ENCODE results near the gene CARD19.

DNA sequence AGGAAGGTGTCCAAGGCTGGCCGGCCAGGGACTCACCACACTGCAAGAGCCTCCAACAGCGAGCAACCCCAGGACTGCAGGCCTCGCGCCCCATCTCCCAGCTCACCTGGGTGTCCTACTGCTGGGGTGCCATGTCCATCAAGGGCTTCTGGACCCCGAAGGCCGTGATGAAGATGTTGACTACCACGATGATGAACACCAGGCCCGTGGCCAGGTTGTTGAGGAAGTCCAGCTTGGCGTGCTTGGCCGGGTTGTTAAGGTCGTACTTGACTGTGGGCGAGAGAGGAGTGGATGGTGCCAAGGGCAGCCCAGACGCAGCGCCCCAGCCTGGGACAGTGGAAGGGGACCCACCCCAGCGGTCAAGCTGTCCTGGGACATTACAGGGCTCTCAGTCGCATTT is 28.8 kb downstream of the CARD19 start:
- TF ChIP-seq ZNF8 (CRISPR knock-in tag; IDR thresholded peaks at IDR 0.05) (no peak), RARB (CRISPR knock-in tag; IDR thresholded peaks at IDR 0.05) (no peak), ISL1 (CRISPR knock-in tag; IDR thresholded peaks at IDR 0.05) (no peak), ZNF70 (CRISPR knock-in tag; IDR thresholded peaks at IDR 0.05) (no peak), ZNF565 (CRISPR knock-in tag; conservative IDR thresholded peaks at IDR 0.05; ENCODE audit: low read depth) (no peak), BACH2 (CRISPR knock-in tag; IDR thresholded peaks at IDR 0.05; ENCODE audit: borderline replicate concordance) (no peak), ARNTL (CRISPR knock-in tag; IDR thresholded peaks at IDR 0.05; ENCODE audit: borderline replicate concordance, low read depth) (no peak), CSDC2 (CRISPR knock-in tag; IDR thresholded peaks at IDR 0.05) (no peak), ZFP3 (CRISPR knock-in tag; IDR thresholded peaks at IDR 0.05) (no peak), TCF4 (CRISPR knock-in tag; IDR thresholded peaks at IDR 0.05; ENCODE audit: borderline replicate concordance) (no peak)
- TF ChIP-seq, protein P1, sequence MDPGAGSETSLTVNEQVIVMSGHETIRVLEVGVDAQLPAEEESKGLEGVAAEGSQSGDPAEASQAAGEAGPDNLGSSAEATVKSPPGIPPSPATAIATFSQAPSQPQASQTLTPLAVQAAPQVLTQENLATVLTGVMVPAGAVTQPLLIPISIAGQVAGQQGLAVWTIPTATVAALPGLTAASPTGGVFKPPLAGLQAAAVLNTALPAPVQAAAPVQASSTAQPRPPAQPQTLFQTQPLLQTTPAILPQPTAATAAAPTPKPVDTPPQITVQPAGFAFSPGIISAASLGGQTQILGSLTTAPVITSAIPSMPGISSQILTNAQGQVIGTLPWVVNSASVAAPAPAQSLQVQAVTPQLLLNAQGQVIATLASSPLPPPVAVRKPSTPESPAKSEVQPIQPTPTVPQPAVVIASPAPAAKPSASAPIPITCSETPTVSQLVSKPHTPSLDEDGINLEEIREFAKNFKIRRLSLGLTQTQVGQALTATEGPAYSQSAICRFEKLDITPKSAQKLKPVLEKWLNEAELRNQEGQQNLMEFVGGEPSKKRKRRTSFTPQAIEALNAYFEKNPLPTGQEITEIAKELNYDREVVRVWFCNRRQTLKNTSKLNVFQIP (CRISPR knock-in tag; IDR thresholded peaks at IDR 0.05; ENCODE audit: borderline replicate concordance, low read depth): no peak
- TF ChIP-seq, protein P2, sequence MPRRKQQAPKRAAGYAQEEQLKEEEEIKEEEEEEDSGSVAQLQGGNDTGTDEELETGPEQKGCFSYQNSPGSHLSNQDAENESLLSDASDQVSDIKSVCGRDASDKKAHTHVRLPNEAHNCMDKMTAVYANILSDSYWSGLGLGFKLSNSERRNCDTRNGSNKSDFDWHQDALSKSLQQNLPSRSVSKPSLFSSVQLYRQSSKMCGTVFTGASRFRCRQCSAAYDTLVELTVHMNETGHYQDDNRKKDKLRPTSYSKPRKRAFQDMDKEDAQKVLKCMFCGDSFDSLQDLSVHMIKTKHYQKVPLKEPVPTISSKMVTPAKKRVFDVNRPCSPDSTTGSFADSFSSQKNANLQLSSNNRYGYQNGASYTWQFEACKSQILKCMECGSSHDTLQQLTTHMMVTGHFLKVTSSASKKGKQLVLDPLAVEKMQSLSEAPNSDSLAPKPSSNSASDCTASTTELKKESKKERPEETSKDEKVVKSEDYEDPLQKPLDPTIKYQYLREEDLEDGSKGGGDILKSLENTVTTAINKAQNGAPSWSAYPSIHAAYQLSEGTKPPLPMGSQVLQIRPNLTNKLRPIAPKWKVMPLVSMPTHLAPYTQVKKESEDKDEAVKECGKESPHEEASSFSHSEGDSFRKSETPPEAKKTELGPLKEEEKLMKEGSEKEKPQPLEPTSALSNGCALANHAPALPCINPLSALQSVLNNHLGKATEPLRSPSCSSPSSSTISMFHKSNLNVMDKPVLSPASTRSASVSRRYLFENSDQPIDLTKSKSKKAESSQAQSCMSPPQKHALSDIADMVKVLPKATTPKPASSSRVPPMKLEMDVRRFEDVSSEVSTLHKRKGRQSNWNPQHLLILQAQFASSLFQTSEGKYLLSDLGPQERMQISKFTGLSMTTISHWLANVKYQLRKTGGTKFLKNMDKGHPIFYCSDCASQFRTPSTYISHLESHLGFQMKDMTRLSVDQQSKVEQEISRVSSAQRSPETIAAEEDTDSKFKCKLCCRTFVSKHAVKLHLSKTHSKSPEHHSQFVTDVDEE (CRISPR knock-in tag; IDR thresholded peaks at IDR 0.05): no peak
- TF ChIP-seq, protein P3, sequence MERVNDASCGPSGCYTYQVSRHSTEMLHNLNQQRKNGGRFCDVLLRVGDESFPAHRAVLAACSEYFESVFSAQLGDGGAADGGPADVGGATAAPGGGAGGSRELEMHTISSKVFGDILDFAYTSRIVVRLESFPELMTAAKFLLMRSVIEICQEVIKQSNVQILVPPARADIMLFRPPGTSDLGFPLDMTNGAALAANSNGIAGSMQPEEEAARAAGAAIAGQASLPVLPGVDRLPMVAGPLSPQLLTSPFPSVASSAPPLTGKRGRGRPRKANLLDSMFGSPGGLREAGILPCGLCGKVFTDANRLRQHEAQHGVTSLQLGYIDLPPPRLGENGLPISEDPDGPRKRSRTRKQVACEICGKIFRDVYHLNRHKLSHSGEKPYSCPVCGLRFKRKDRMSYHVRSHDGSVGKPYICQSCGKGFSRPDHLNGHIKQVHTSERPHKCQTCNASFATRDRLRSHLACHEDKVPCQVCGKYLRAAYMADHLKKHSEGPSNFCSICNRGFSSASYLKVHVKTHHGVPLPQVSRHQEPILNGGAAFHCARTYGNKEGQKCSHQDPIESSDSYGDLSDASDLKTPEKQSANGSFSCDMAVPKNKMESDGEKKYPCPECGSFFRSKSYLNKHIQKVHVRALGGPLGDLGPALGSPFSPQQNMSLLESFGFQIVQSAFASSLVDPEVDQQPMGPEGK (CRISPR knock-in tag; IDR thresholded peaks at IDR 0.05; ENCODE audit: borderline replicate concordance): no peak

Measured in SK-N-SH treated with all-trans-retinoic acid at 6 μM for 48 hours (cell line).